ENCODE measurements around the gene NOP16. TPM values are rescaled to one million over a fixed set of nuclear protein-coding genes. Genes with fewer than 3 reads are reported as not detected.

The NOP16 gene
- total RNA-seq, 1 donor from 2014 or later: 46.3 TPM

DNA sequence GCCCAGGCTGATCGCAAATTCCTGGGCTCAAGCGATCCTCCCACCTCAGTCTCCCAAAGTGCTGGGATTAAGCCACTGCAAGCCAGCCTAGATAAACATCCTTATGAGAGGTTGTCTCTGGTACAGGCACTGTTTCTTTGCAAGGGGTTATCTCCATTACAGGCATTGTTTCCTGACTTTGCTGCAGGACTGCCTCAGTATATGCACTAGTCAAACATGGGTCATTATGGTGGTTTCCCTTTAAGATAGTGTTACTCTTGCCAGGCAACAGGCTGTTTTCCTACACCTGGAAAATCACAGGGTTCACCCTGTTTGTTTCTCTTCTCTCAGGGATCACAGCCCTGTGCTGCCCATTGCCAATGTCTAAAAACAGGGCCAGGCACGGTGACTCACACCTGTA is 35.8 kb upstream of the NOP16 start:
- H3K9me3 ChIP-seq (ENCODE audit: insufficient read depth, low read depth, low read length): peaks cover 3% of the 10 kb centered on the region
- Mint-ChIP-seq H3K4me3 (ENCODE audit: unreplicated experiment) (no peak overlapping the region), H3K9me3 (ENCODE audit: unreplicated experiment) (peaks cover 19% of the 10 kb centered on the region), H3K27ac (ENCODE audit: unreplicated experiment) (no peak overlapping the region), H3K36me3 (ENCODE audit: low read depth, unreplicated experiment) (no peaks in the 10 kb centered on the region), H3K4me1 (ENCODE audit: low read depth, unreplicated experiment) (peaks cover 2% of the 10 kb centered on the region), H3K27me3 (ENCODE audit: low read depth, unreplicated experiment) (peaks cover 10% of the 10 kb centered on the region)
- H3K4me1 ChIP-seq (ENCODE audit: insufficient read depth, low read length): no peaks in the 10 kb centered on the region
- no peak overlapping the region for H3K4me2 ChIP-seq (ENCODE audit: low read length)
- H2AFZ ChIP-seq (ENCODE audit: low read depth, low read length): no peak overlapping the region
- FAIRE-seq: no peak
- H3K27me3 ChIP-seq (ENCODE audit: insufficient read depth, low read length): peaks cover 6% of the 10 kb centered on the region
- H3K36me3 ChIP-seq (ENCODE audit: insufficient read depth, low read length): no peaks in the 10 kb centered on the region
- TF ChIP-seq, protein P1, sequence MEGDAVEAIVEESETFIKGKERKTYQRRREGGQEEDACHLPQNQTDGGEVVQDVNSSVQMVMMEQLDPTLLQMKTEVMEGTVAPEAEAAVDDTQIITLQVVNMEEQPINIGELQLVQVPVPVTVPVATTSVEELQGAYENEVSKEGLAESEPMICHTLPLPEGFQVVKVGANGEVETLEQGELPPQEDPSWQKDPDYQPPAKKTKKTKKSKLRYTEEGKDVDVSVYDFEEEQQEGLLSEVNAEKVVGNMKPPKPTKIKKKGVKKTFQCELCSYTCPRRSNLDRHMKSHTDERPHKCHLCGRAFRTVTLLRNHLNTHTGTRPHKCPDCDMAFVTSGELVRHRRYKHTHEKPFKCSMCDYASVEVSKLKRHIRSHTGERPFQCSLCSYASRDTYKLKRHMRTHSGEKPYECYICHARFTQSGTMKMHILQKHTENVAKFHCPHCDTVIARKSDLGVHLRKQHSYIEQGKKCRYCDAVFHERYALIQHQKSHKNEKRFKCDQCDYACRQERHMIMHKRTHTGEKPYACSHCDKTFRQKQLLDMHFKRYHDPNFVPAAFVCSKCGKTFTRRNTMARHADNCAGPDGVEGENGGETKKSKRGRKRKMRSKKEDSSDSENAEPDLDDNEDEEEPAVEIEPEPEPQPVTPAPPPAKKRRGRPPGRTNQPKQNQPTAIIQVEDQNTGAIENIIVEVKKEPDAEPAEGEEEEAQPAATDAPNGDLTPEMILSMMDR (IDR thresholded peaks at IDR 0.05; ENCODE audit: insufficient read depth, low read depth, low read length): no peak
- TF ChIP-seq EZH2 (IDR thresholded peaks at IDR 0.05; ENCODE audit: insufficient read depth, low read length): no peak
- H3K79me2 ChIP-seq (ENCODE audit: insufficient read depth, low read length): no peaks in the 10 kb centered on the region
- no peak overlapping the region for H3K27ac ChIP-seq (ENCODE audit: low read depth, low read length)
- DNase-seq (ENCODE audit: low read depth): no peak
- H4K20me1 ChIP-seq (ENCODE audit: insufficient read depth, low read length): no peaks in the 10 kb centered on the region
- H3K9ac ChIP-seq (ENCODE audit: low read length): no peak overlapping the region
- no peak overlapping the region for H3K4me3 ChIP-seq (ENCODE audit: insufficient read depth, low read depth, low read length)

DNA sequence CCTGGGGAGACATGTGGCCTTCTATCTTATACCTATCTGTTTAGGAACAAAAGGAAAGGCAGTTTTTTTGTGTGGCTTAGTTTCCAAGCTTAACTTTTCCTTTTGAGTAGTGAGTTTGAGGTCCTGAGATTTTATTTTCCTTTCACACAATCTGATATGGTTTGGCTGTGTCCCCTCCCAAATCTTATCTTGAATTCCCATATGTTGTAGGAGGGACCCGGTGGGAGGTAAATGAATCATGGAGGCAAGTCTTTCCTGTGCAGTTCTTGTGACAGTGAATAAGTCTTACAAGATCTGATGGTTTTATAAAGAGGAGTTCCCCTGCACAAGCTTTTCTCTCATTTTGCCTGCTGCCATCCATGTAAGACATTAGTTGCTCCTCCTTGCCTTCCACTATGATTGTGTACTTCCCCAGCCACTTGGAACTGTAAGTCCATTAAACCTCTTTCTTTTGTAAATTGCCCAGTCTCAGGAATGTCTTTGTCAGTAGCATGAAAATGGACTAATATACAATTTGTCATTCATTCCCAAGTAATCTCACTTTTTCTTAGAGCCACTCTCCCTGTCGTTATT is 32.7 kb upstream of the NOP16 start:
- Mint-ChIP-seq H3K9me3 (ENCODE audit: unreplicated experiment) (peaks cover 19% of the 10 kb centered on the region), H3K27me3 (ENCODE audit: low read depth, unreplicated experiment) (peaks cover 10% of the 10 kb centered on the region), H3K4me3 (ENCODE audit: unreplicated experiment) (no peak overlapping the region), H3K27ac (ENCODE audit: unreplicated experiment) (no peak overlapping the region), H3K4me1 (ENCODE audit: low read depth, unreplicated experiment) (peaks cover 11% of the 10 kb centered on the region), H3K36me3 (ENCODE audit: low read depth, unreplicated experiment) (no peaks in the 10 kb centered on the region)
- H3K79me2 ChIP-seq (ENCODE audit: insufficient read depth, low read length): peaks cover 2% of the 10 kb centered on the region
- H3K36me3 ChIP-seq (ENCODE audit: insufficient read depth, low read length): no peaks in the 10 kb centered on the region
- no peak for DNase-seq (ENCODE audit: low read depth)
- H3K9ac ChIP-seq (ENCODE audit: low read length): no peak overlapping the region
- FAIRE-seq: no peak
- H3K9me3 ChIP-seq (ENCODE audit: insufficient read depth, low read depth, low read length): peaks cover 3% of the 10 kb centered on the region
- H3K4me2 ChIP-seq (ENCODE audit: low read length): no peak overlapping the region
- no peak overlapping the region for H2AFZ ChIP-seq (ENCODE audit: low read depth, low read length)
- H3K27me3 ChIP-seq (ENCODE audit: insufficient read depth, low read length): peaks cover 8% of the 10 kb centered on the region
- peaks cover 7% of the 10 kb centered on the region for H3K4me1 ChIP-seq (ENCODE audit: insufficient read depth, low read length)
- H4K20me1 ChIP-seq (ENCODE audit: insufficient read depth, low read length): no peaks in the 10 kb centered on the region
- H3K27ac ChIP-seq (ENCODE audit: low read depth, low read length): no peak overlapping the region
- no peak overlapping the region for H3K4me3 ChIP-seq (ENCODE audit: insufficient read depth, low read depth, low read length)
- TF ChIP-seq, protein P1 (IDR thresholded peaks at IDR 0.05; ENCODE audit: insufficient read depth, low read depth, low read length): no peak
- TF ChIP-seq EZH2 (IDR thresholded peaks at IDR 0.05; ENCODE audit: insufficient read depth, low read length): no peak

DNA sequence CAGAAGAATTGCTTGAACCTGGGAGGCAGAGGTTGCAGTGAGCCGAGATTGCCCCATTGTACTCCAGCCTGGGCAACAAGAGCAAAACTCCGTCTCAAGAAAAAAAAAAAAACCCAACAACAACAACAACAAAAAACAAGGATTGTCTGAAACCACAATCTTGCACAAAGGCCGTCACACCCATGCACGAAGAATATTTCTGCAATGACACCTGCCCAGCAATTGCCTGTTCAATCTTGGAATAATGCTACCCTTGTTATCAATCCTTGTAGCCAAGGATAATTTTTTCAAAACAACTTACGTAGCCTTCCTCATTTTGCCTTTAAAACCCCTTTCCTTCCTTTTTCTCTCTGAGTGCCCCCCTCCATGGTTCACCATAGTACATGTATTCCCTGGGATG is 31.7 kb upstream of the NOP16 start:
- Histone ChIP-seq H3K9ac (ENCODE audit: low read length) (no peak overlapping the region), H4K20me1 (ENCODE audit: insufficient read depth, low read length) (peaks cover 7% of the 10 kb centered on the region), H2AFZ (ENCODE audit: low read depth, low read length) (no peak overlapping the region), H3K27ac (ENCODE audit: low read depth, low read length) (no peak overlapping the region), H3K9me3 (ENCODE audit: insufficient read depth, low read depth, low read length) (peaks cover 3% of the 10 kb centered on the region), H3K4me2 (ENCODE audit: low read length) (no peak overlapping the region), H3K36me3 (ENCODE audit: insufficient read depth, low read length) (no peaks in the 10 kb centered on the region), H3K4me1 (ENCODE audit: insufficient read depth, low read length) (peaks cover 11% of the 10 kb centered on the region), H3K27me3 (ENCODE audit: insufficient read depth, low read length) (peaks cover 8% of the 10 kb centered on the region), H3K4me3 (ENCODE audit: insufficient read depth, low read depth, low read length) (no peak overlapping the region), H3K79me2 (ENCODE audit: insufficient read depth, low read length) (peaks cover 12% of the 10 kb centered on the region)
- H3K4me1 Mint-ChIP-seq (ENCODE audit: low read depth, unreplicated experiment): peaks cover 11% of the 10 kb centered on the region
- no peak for FAIRE-seq
- no peak overlapping the region for H3K4me3 Mint-ChIP-seq (ENCODE audit: unreplicated experiment)
- no peak overlapping the region for H3K27ac Mint-ChIP-seq (ENCODE audit: unreplicated experiment)
- H3K9me3 Mint-ChIP-seq (ENCODE audit: unreplicated experiment): peaks cover 19% of the 10 kb centered on the region
- H3K36me3 Mint-ChIP-seq (ENCODE audit: low read depth, unreplicated experiment): no peaks in the 10 kb centered on the region
- TF ChIP-seq EZH2 (IDR thresholded peaks at IDR 0.05; ENCODE audit: insufficient read depth, low read length): no peak
- TF ChIP-seq, protein P1 (IDR thresholded peaks at IDR 0.05; ENCODE audit: insufficient read depth, low read depth, low read length): no peak
- no peak for DNase-seq (ENCODE audit: low read depth)
- H3K27me3 Mint-ChIP-seq (ENCODE audit: low read depth, unreplicated experiment): peaks cover 10% of the 10 kb centered on the region
